Activated CD4-positive, alpha-beta T cell treated with anti-CD3 and anti-CD28 coated beads for 1 hour (primary cell): ENCODE measurements around the gene VTI1B.
"Not testable (repeated sequence)": the region's sequence is repeated elsewhere in the genome, so short reads cannot be mapped to it uniquely, and the experiment has no call there.

Experiments
- DNase-seq: peaks from one replicate; pipeline ENCODE4 v3.0.0-alpha.2; 2020

Gene VTI1B

DNA sequence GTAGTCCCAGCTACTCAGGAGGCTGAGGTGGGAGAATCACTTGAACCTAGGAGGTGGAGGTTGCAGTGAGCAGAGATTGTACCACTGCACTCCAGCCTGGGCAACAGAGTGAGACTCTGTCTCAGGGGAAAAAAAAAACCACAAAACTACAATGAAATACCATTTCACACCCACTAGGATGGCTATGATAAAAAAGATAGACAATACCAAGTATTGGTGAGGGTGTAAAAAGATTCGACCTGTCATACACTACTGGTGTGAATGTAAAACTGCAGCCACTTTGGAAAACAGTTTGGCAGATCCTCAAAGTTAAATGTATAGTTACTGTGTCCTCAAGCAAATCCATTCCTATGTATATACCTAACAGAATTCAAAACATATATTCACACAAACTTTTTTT is 48.3 kb downstream of the VTI1B start:
- not testable (repeated sequence) for DNase-seq

- no peak for DNase-seq
Observed at GRCh38 chr14:67623114-67623513, 51.3 kb downstream of the VTI1B start.

DNA sequence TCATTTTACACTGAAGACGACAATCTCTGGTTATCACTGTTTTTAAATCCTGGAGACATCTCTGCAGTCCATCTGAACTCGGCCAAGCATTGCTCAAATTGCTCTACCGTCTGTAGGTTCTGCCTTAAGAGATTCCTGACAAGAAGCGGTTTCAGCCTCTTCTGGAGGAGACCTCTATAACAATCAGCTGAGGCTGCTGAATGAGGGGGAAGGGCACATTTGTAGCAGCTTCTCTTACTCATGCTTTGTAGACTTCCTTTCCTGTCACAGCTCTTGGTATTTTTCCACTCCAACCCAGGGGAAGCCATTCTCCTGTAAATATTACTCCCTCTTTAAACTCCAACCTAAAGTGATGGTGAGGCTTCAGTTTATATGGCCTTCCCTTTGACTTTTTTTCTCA is 51.8 kb downstream of the VTI1B start:
- no peak for DNase-seq

GRCh38 chr14:67620217-67620785 is 54.1 kb downstream of the VTI1B start:
- DNase-seq, result no peak

- peak; percentile 95 for DNase-seq
Observed at GRCh38 chr14:67619446-67620216, 54.8 kb downstream of the VTI1B start, which contains the start of gene ARG2. TSS of gene ARG2 (plus strand) at chr14:67619920. CDS start at chr14:67619978, 58 bp downstream.

DNA sequence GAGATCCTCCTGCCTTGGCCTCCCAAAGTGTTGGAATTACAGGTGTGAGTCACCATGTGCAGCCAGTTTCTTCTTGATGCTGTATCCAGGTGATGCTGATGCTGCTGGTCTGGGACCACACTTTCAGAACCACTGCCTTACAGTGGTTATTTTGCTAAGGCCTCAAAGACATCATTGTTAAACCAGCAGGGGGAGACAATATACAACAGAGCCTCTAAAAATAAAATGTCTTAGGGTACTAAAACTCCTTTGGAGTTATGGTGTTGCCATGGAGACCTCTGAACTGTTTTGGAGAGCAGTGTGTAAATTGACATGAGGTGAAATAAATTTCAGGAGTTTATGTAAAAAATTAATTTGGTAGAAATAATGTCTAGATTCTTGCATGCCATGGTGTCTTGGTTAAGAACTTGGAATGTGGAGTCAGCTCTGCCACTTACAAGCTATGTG is 55.8 kb downstream of the VTI1B start:
- DNase-seq, result no peak

DNA sequence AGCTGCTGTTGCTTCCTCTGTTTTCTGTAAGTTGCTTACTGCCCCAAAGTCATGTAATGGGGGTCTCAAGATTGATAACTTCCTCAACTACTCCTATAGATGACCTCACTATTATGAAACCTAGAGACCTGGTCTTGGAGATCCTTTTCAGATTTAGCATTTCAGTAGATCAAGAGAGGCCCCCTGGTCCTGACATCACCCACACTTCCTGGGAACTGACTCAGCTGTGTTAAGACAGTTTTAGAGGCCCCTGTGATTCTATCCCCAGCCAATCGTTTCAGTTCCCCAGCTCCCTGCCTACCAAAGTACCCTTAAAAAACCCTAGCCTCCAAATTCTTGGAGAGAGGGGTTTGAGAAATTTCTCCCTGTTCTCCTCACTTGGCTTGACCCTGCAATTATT is 63.9 kb downstream of the VTI1B start:
- no peak for DNase-seq

- DNase-seq, result no peak
Observed at GRCh38 chr14:67609642-67610310, 64.7 kb downstream of the VTI1B start.

DNA sequence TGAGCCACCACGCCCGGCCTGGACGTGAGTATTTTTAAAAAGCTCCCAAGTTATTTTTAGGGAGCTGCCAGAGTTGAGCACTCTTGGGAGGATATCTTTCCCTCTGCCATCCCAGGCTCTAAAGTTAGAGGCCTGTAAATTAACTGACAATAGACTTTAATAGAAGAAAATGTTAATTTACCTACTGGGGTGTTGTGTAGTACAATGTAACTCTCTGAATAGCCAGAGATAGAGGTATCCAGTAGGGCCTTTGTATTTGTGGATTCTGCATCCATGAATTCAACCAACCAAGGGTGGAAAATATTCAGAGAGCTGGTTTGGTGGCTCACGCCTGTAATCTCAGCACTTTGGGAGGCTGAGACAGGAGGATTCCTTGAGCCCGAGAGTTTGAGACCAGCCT is 66.8 kb downstream of the VTI1B start:
- no peak for DNase-seq

DNA sequence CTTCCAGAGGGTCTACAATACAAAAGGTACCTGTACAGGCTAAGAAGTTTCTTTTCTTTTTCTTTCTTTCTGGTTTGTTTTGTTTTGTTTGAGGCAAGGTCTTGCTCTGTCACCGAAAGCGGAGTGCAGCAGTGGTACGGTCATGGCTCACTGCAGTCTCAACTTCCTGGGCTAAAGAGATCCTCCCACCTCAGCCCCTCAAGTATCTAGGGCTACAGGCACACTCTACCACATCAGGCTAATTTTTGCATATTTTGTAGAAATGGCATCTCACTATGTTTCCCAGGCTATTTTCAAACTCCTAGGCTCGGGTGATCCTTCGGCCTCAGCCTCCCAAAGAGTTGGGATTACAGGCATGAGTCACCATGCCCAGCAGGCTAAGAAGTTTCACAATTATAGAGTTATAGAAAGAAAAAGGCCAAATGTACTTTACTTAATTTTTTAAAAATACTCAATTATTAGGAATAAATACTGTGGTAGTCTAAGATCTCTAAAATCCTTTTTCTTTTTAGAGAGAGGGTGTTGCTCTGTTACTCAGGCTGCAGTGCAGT is 71.4 kb downstream of the VTI1B start:
- no peak for DNase-seq

GRCh38 chr14:67602076-67602475 is 72.4 kb downstream of the VTI1B start:
- DNase-seq, result no peak

DNA sequence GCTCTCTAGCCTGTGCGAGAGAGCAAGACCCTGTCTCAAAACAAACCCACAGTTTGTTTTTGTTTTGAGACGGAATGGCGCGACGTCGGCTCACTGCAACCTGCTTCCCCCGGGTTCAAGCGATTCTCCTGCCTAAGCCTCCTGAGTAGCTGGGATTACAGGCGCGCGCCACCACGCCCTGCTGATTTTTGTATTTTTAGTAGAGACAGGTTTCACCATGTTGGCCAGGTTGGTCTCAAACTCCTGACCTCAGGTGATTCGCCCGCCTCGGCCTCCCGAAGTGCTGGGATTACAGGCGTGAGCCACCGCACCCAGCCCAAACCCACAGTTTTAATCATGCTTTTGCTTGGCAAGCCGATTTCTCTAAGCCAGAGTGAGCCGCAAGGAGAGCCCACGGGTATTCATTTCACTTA is 73.9 kb downstream of the VTI1B start:
- not testable (repeated sequence) for DNase-seq

DNA sequence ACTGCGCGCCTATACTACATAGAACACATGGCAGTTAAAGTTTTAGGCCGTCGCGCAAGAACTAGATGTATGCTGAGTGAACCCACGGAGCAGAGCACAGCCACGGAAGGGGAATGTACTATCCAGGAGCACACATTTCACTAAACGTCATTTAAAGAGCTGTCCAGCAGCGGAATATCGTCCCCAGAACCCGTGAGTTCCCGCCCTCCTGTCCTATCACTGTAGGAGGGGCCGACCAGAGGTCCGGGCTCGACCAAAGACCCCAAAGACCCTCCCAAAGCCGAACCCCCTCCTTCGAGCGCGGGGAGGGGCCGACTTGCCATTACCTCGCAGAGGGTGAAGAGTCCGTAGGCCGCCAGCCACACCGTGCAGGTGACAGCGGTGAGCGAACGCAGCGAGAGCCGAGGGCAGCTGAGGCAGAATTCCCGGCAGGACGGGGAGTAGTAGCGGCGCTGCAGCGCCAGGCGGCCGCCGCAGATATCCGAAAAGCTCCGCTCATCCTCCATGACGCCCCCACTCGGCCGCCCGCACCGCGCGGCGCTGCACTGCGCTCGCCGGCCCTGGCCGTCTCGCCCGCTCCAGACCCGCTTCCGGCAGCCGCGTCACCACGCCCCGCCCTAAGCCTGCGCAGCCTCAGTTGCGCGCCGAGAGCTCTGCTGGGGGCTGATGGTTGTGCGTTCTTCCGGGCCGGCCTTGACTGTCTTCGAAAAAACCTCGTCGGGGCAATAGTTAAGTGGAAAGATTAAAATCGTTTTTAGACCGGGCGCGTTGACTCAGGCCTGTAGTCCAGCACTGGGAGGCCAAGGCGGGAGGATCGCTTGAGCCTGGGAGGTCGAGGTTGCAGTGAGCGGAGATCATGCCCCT is 74.5 kb downstream of the VTI1B start, which contains the start of gene PIGH:
Gene PIGH (minus strand): TSS at position 571 of the 864 bp plus-strand sequence. CDS start 65 bp downstream, at position 506.
- peak; percentile 90 for DNase-seq
